DND-41 (cell line): ENCODE data around the gene LRRC74B.

ENCODE experiments used
- EZH2 ChIP-seq: IDR thresholded peaks from 3 replicates; pipeline ENCODE4 v1.6.1; 2012; ENCODE audit warnings: borderline replicate concordance, low read depth, mild to moderate bottlenecking, moderate library complexity, low read length, inconsistent platforms; ENCODE audit not compliant: severe bottlenecking
- TF ChIP-seq, protein P1 (sequence below): IDR thresholded peaks from 2 replicates; pipeline ENCODE4 v1.5.1; 2012; ENCODE audit warnings: borderline replicate concordance, low read length, moderate library complexity, mild to moderate bottlenecking; ENCODE audit not compliant: poor library complexity, severe bottlenecking; ENCODE audit errors: extremely low read depth

- TF ChIP-seq EZH2, result no peak
- TF ChIP-seq, protein P1, sequence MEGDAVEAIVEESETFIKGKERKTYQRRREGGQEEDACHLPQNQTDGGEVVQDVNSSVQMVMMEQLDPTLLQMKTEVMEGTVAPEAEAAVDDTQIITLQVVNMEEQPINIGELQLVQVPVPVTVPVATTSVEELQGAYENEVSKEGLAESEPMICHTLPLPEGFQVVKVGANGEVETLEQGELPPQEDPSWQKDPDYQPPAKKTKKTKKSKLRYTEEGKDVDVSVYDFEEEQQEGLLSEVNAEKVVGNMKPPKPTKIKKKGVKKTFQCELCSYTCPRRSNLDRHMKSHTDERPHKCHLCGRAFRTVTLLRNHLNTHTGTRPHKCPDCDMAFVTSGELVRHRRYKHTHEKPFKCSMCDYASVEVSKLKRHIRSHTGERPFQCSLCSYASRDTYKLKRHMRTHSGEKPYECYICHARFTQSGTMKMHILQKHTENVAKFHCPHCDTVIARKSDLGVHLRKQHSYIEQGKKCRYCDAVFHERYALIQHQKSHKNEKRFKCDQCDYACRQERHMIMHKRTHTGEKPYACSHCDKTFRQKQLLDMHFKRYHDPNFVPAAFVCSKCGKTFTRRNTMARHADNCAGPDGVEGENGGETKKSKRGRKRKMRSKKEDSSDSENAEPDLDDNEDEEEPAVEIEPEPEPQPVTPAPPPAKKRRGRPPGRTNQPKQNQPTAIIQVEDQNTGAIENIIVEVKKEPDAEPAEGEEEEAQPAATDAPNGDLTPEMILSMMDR, result no peak
Measured at GRCh38 chr22:21094911-21095772, 49.4 kb downstream of the LRRC74B start.
